ENCODE measurements around the gene MYL7. TPM values are rescaled to one million over a fixed set of nuclear protein-coding genes. Genes with fewer than 3 reads are reported as not detected.

MYL7 gene
- total and polyA plus RNA-seq, 2 donors (not counting 3 experiments of a cell fraction or from before 2014, with no cell fraction given): not detected

GRCh38 chr7:44101303-44101965 lies 39.7 kb downstream of the MYL7 start:
- peaks cover 3% of the 10 kb centered on the region for H3K4me1 ChIP-seq (ENCODE audit: control insufficient read depth, extremely low read depth, insufficient read depth, low read length)
- TF ChIP-seq EZH2 (IDR thresholded peaks at IDR 0.05; ENCODE audit: borderline replicate concordance, low read depth, low read length, severe bottlenecking) (no peak), FOS (IDR thresholded peaks at IDR 0.05; ENCODE audit: borderline replicate concordance, insufficient read depth, low read length) (no peak), MAX (IDR thresholded peaks at IDR 0.05; ENCODE audit: insufficient read depth, insufficient read length) (no peak), POLR2A (IDR thresholded peaks at IDR 0.05; ENCODE audit: low read depth, low read length) (no peak), JUN (IDR thresholded peaks at IDR 0.05; ENCODE audit: borderline replicate concordance, insufficient read depth, insufficient read length, low read depth) (no peak), POLR2AphosphoS5 (IDR thresholded peaks at IDR 0.05; ENCODE audit: insufficient read depth, low read depth, low read length) (no peak), MYC (IDR thresholded peaks at IDR 0.05; ENCODE audit: low read depth, low read length) (no peak), GATA2 (IDR thresholded peaks at IDR 0.05; ENCODE audit: insufficient read depth, insufficient read length, low read depth, low read length) (no peak)
- TF ChIP-seq, protein P1, sequence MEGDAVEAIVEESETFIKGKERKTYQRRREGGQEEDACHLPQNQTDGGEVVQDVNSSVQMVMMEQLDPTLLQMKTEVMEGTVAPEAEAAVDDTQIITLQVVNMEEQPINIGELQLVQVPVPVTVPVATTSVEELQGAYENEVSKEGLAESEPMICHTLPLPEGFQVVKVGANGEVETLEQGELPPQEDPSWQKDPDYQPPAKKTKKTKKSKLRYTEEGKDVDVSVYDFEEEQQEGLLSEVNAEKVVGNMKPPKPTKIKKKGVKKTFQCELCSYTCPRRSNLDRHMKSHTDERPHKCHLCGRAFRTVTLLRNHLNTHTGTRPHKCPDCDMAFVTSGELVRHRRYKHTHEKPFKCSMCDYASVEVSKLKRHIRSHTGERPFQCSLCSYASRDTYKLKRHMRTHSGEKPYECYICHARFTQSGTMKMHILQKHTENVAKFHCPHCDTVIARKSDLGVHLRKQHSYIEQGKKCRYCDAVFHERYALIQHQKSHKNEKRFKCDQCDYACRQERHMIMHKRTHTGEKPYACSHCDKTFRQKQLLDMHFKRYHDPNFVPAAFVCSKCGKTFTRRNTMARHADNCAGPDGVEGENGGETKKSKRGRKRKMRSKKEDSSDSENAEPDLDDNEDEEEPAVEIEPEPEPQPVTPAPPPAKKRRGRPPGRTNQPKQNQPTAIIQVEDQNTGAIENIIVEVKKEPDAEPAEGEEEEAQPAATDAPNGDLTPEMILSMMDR (IDR thresholded peaks at IDR 0.05; ENCODE audit: extremely low read depth in 1 of 2, insufficient read depth in 1 of 2, low read depth in 1 of 2, low read length in 2 of 2): no peak
- no peak overlapping the region for H3K9ac ChIP-seq (replicated peaks; ENCODE audit: extremely low read depth, insufficient read depth, low read length)
- DNase-seq (ENCODE audit: low read depth, low spot score) (no peak), FAIRE-seq (no peak)
- dilution Hi-C loops (cut with MboI; ENCODE audit: extremely low pct_ligation_motif_present, low sequenced_read_pairs) (no loop called here), intact Hi-C loops (cut with micrococcal nuclease) (no loop called here)
- POLR2A ChIA-PET: no interaction called here
- H2AFZ ChIP-seq (ENCODE audit: low read depth, low read length): no peak overlapping the region
- no peaks in the 10 kb centered on the region for H3K9me1 ChIP-seq (replicated peaks; ENCODE audit: control insufficient read depth, extremely low read depth, insufficient read depth, low read length)
- no peaks in the 10 kb centered on the region for H4K20me1 ChIP-seq (replicated peaks; ENCODE audit: control insufficient read depth, extremely low read depth, insufficient read depth, low read length)
- H3K27me3 ChIP-seq (ENCODE audit: control insufficient read depth in 2 of 2, insufficient read depth in 2 of 2, low read length in 2 of 2): no peaks in the 10 kb centered on the region
- H3K4me3 ChIP-seq (replicated peaks in 1 of 3; ENCODE audit: insufficient read depth in 1 of 3, low read depth in 1 of 3, low read length in 3 of 3): no peak overlapping the region
- BruUV-seq (replicated peaks): no TSS peak
- H3K9me3 ChIP-seq (replicated peaks; ENCODE audit: control insufficient read depth, insufficient read depth, low read length): no peaks in the 10 kb centered on the region
- no peak overlapping the region for H3K27ac ChIP-seq (ENCODE audit: insufficient read depth, low read depth, low read length)
- no peaks in the 10 kb centered on the region for H3K36me3 ChIP-seq (ENCODE audit: control insufficient read depth in 2 of 2, extremely low read depth in 1 of 2, insufficient read depth in 2 of 2, low read length in 2 of 2)
- peaks cover 5% of the 10 kb centered on the region for H3K79me2 ChIP-seq (ENCODE audit: control insufficient read depth, insufficient read depth, low read length)
- H3K4me2 ChIP-seq (ENCODE audit: insufficient read depth, low read length): no peak overlapping the region
- CTCF ChIA-PET: interaction anchor here (1.2 to 1.3 kb wide), 2 partner anchors 13 to 29 kb away, joined by 3 read pairs; no protein-coding TSS in a partner anchor

All from endothelial cell of umbilical vein (primary cell).